ENCODE data around the gene PTHLH.

GRCh38 chr12:27999970-28000369, 27.4 kb upstream of the PTHLH start:
- no peak for TF ChIP-seq CTCF (IDR thresholded peaks at IDR 0.05)
- TF ChIP-seq POLR2AphosphoS5 (IDR thresholded peaks at IDR 0.05; ENCODE audit: insufficient read depth in 1 of 2, low read depth in 1 of 2): no peak
